Mesenteric fat pad (tissue), 1 donor: ENCODE measurements around the gene KDM3B. TPM values are rescaled to one million over a fixed set of nuclear protein-coding genes. Genes with fewer than 3 reads are reported as not detected.
A peak's percentile ranks its signal among the peaks of the same experiment; 100 is the strongest.
"Not testable (repeated sequence)": the region's sequence is repeated elsewhere in the genome, so short reads cannot be mapped to it uniquely, and the experiment has no call there.

Experiments used
- DNase-seq: peaks from one replicate; pipeline ENCODE4 v3.0.0-alpha.2; 2020; ENCODE audit warnings: low spot score
- total RNA-seq: library from RNA; stranded (reverse); fragmentation: NEBNext Ultra II Directional; extraction: Animal tissue kit (Norgen Biotek cat#: 25700); gene quantifications from one replicate; pipeline ENCODE4 v1.2.1, GENCODE V29; 2021
- donor health status: DM: yes; HTN: yes; CAD: no.

Gene KDM3B
- total RNA-seq, 1 donor from 2014 or later, result 54.1 TPM

GRCh38 chr5:138464388-138465260 lies 112.1 kb downstream of the KDM3B start:
- peak; percentile 99 for DNase-seq

GRCh38 chr5:138465261-138466124 lies 113.0 kb downstream of the KDM3B start, which contains the start of gene EGR1:
Gene EGR1, plus strand, starts transcription at chr5:138465479. Its CDS starts 283 bp downstream, at chr5:138465762.
- peak; percentile 97 for DNase-seq

- DNase-seq, result no peak
Measured at GRCh38 chr5:138466125-138466899, 113.8 kb downstream of the KDM3B start.

- no peak for DNase-seq
Measured at GRCh38 chr5:138466900-138467710, 114.6 kb downstream of the KDM3B start.

- DNase-seq, result no peak
Measured at GRCh38 chr5:138467711-138468132, 115.2 kb downstream of the KDM3B start.

- no peak for DNase-seq
Measured at GRCh38 chr5:138468133-138468965, 115.9 kb downstream of the KDM3B start.

GRCh38 chr5:138468966-138469539 lies 116.6 kb downstream of the KDM3B start:
- no peak for DNase-seq

- no peak for DNase-seq
Measured at GRCh38 chr5:138469540-138470321, 117.2 kb downstream of the KDM3B start.

- DNase-seq, result no peak
Measured at GRCh38 chr5:138470322-138471051, 118.0 kb downstream of the KDM3B start.

- no peak for DNase-seq
Measured at GRCh38 chr5:138471052-138471361, 118.5 kb downstream of the KDM3B start.

- DNase-seq, result no peak
Measured at GRCh38 chr5:138472353-138472752, 119.9 kb downstream of the KDM3B start.

- not testable (repeated sequence) for DNase-seq
Measured at GRCh38 chr5:138473151-138473550, 120.7 kb downstream of the KDM3B start.

GRCh38 chr5:138476918-138477317 lies 124.4 kb downstream of the KDM3B start:
- DNase-seq, result no peak

GRCh38 chr5:138482638-138483037 lies 130.2 kb downstream of the KDM3B start:
- DNase-seq, result no peak
